Measurements from ENCODE around the gene MED14. TPM values are rescaled to one million over a fixed set of nuclear protein-coding genes. Genes with fewer than 3 reads are reported as not detected.

The MED14 gene
- total and polyA plus RNA-seq, 2 of the 8 experiments (the other 6 are each of a cell fraction or from before 2014, with no cell fraction given), result 79.7 to 117 TPM

- no peak overlapping the region for H3K23ac ChIP-seq (ENCODE audit: insufficient read length)
- no peak overlapping the region for H3K4me2 ChIP-seq (ENCODE audit: insufficient read depth in 1 of 2, low read depth in 2 of 2, low read length in 2 of 2)
- no peaks in the 10 kb centered on the region for H3K23me2 ChIP-seq (ENCODE audit: low read depth, low read length)
- peaks cover 0 to 3% (median 0%) of the 10 kb centered on the region in 4 experiments; a peak in 1 of 7 replicates for H3K4me1 ChIP-seq (replicated peaks in 1 of 4; ENCODE audit: control insufficient read depth in 3 of 4, insufficient read depth in 4 of 4, low read length in 3 of 4)
- no peak overlapping the region for H2BK120ac ChIP-seq (replicated peaks; ENCODE audit: low read depth, low read length)
- FAIRE-seq (no peak), DNase-seq (ENCODE audit: low read depth in 1 of 2, low spot score in 2 of 2) (no peak)
- H2AK5ac ChIP-seq (ENCODE audit: low read depth, low read length), result no peak overlapping the region
- H4K91ac ChIP-seq (replicated peaks; ENCODE audit: insufficient read length, low read length), result no peak overlapping the region
- H4K20me1 ChIP-seq (replicated peaks in 1 of 2; ENCODE audit: control insufficient read depth in 1 of 2, insufficient read depth in 2 of 2, low read length in 2 of 2), result peaks cover 0 to 1% of the 10 kb centered on the region in 2 experiments
- no peak overlapping the region for H4K5ac ChIP-seq (ENCODE audit: insufficient read length, low read depth, low read length)
- H3K9me3 ChIP-seq (ENCODE audit: insufficient read depth in 2 of 2, low read depth in 1 of 2, low read length in 1 of 2), result no peaks in the 10 kb centered on the region
- CTCF ChIA-PET (ENCODE audit: partially characterized antibody), result no interaction called here
- H3K4me3 ChIP-seq (ENCODE audit: extremely low read depth in 1 of 4, insufficient read depth in 2 of 4, low read depth in 3 of 4, low read length in 4 of 4), result no peak overlapping the region
- H3K27me3 ChIP-seq (replicated peaks in 1 of 4; ENCODE audit: control insufficient read depth in 3 of 4, extremely low read depth in 1 of 4, insufficient read depth in 3 of 4, low read length in 3 of 4), result no peaks in the 10 kb centered on the region
- no peak overlapping the region for H3K27ac ChIP-seq (ENCODE audit: low read depth, low read length)
- H3K56ac ChIP-seq (replicated peaks; ENCODE audit: insufficient read length, low read depth, low read length), result no peak overlapping the region
- no peak overlapping the region for H3K18ac ChIP-seq (ENCODE audit: extremely low read depth, low read length)
- no peak overlapping the region for H2BK5ac ChIP-seq (ENCODE audit: low read depth, low read length)
- H3K36me3 ChIP-seq (ENCODE audit: control insufficient read depth in 2 of 4, insufficient read depth in 4 of 4, low read length in 3 of 4), result peaks cover 4 to 77% (median 37%) of the 10 kb centered on the region in 4 experiments
- H2AFZ ChIP-seq (ENCODE audit: low read length), result no peak overlapping the region
- H2BK20ac ChIP-seq (ENCODE audit: low read length), result no peak overlapping the region
- H4K8ac ChIP-seq (ENCODE audit: extremely low read depth, insufficient read depth, low read length), result no peak overlapping the region
- no peak overlapping the region for H2BK15ac ChIP-seq (ENCODE audit: low read length)
- H3K14ac ChIP-seq (ENCODE audit: insufficient read length), result no peak overlapping the region
- H3K79me2 ChIP-seq (ENCODE audit: control insufficient read depth in 1 of 2, insufficient read depth in 2 of 2, low read length in 2 of 2), result peaks cover 0 to 3% of the 10 kb centered on the region in 2 experiments; a peak in 1 of 4 replicates
- no peak overlapping the region for H2BK12ac ChIP-seq (ENCODE audit: low read depth, low read length)
- H3K9ac ChIP-seq (replicated peaks in 1 of 4; ENCODE audit: extremely low read depth in 1 of 4, low read depth in 3 of 4, low read length in 3 of 4), result no peak overlapping the region
- POLR2A ChIA-PET (ENCODE audit: partially characterized antibody), result no interaction called here
- 80% methylated on average over 1 of the region's 1 CpG; no CpG with 5 or more reads in 1 of the 2 experiments for WGBS, 2 experiments (ENCODE audit: extremely low coverage in 1 of 2, insufficient coverage in 1 of 2, insufficient read length in 1 of 2, insufficient replicate concordance in 2 of 2, low coverage in 1 of 2, low lambda C conversion rate in 2 of 2, missing lambda C conversion rate in 1 of 2)
- no peak overlapping the region for H3K4ac ChIP-seq (replicated peaks; ENCODE audit: insufficient read length, low read depth, low read length)
- H3K79me1 ChIP-seq (ENCODE audit: low read depth, low read length), result no peaks in the 10 kb centered on the region
- TF ChIP-seq EP300 (IDR thresholded peaks at IDR 0.05; ENCODE audit: borderline replicate concordance in 1 of 2, low read depth in 2 of 2, low read length in 2 of 2) (no peak), HDAC6 (IDR thresholded peaks at IDR 0.05; ENCODE audit: low read depth, low read length) (no peak), BCL11A (IDR thresholded peaks at IDR 0.05; ENCODE audit: low read depth in 2 of 2, low read length in 2 of 2) (no peak), SP1 (IDR thresholded peaks at IDR 0.05; ENCODE audit: low read depth, low read length) (no peak), RFX5 (IDR thresholded peaks at IDR 0.05; ENCODE audit: borderline replicate concordance, low read depth, low read length) (no peak), NANOG (IDR thresholded peaks at IDR 0.05; ENCODE audit: insufficient read depth, low read depth, low read length, poor library complexity, severe bottlenecking) (no peak), SIN3A (conservative IDR thresholded peaks at IDR 0.05 in 1 of 2, IDR thresholded peaks at IDR 0.05 in 1 of 2; ENCODE audit: low read depth in 1 of 2, low read length in 2 of 2) (no peak), NRF1 (IDR thresholded peaks at IDR 0.05; ENCODE audit: low read depth, low read length) (no peak), TAF1 (IDR thresholded peaks at IDR 0.05; ENCODE audit: low read depth, low read length) (no peak), JUND (IDR thresholded peaks at IDR 0.05; ENCODE audit: low read length) (no peak), USF2 (IDR thresholded peaks at IDR 0.05; ENCODE audit: low read length) (no peak), EGR1 (IDR thresholded peaks at IDR 0.05; ENCODE audit: borderline replicate concordance, low read depth, low read length) (no peak), SIX5 (IDR thresholded peaks at IDR 0.05; ENCODE audit: low read depth, low read length) (no peak)
Observed at GRCh38 chrX:40694802-40695201, 40.5 kb downstream of the MED14 start.
